Keratinocyte (primary cell): Measurements from ENCODE around the gene ATRAID. TPM values are rescaled to one million over a fixed set of nuclear protein-coding genes. Genes with fewer than 3 reads are reported as not detected.

Source experiments
- DNase-seq: peaks from one replicate; pipeline ENCODE4 v3.0.0-alpha.2; 2011; ENCODE audit warnings: low read depth, missing footprints, low spot score
- FAIRE-seq: peaks from 2 replicates; lab custom pipeline; 2011; peaks lifted over from hg19 to GRCh38; lab: Jason Lieb, UNC
- H2AFZ ChIP-seq: 2 replicates; pipeline ENCODE4 v1.6.0; 2012; ENCODE audit warnings: low read length, control low read depth, inconsistent platforms; ENCODE audit not compliant: control insufficient read depth
- H3K27ac ChIP-seq: 2 replicates; pipeline ENCODE4 v1.5.1; 2011; ENCODE audit warnings: low read length; ENCODE audit not compliant: control insufficient read depth, insufficient read depth
- H3K27me3 ChIP-seq: 3 replicates; pipeline ENCODE4 v1.6.0; 2011; ENCODE audit warnings: low read length; ENCODE audit not compliant: control insufficient read depth, insufficient read depth; ENCODE audit errors: extremely low read depth
- H3K36me3 ChIP-seq, 2 experiments: 2 replicates in 1 of 2; 3 replicates in 1 of 2; pipeline ENCODE4 v1.5.1; 2011; ENCODE audit warnings: low read length in 2 of 2, mild to moderate bottlenecking in 1 of 2; ENCODE audit not compliant: control insufficient read depth in 2 of 2, insufficient read depth in 2 of 2; ENCODE audit errors: extremely low read depth in 1 of 2
- H3K4me1 ChIP-seq: 3 replicates; pipeline ENCODE4 v1.5.1; 2011; ENCODE audit warnings: low read length; ENCODE audit not compliant: control insufficient read depth, insufficient read depth; ENCODE audit errors: extremely low read depth
- H3K4me2 ChIP-seq: 3 replicates; pipeline ENCODE4 v1.6.0; 2011; ENCODE audit warnings: low read depth, low read length; ENCODE audit not compliant: control insufficient read depth, insufficient read depth; ENCODE audit errors: extremely low read depth
- H3K4me3 ChIP-seq, 3 experiments: fragments of 200-600 bp in 1 of 3; sonication (generic) in 1 of 3; 2 replicates in 2 of 3; 3 replicates in 1 of 3; pipeline ENCODE4 v1.5.1; 2011 to 2016; ENCODE audit warnings: low read length in 3 of 3, mild to moderate bottlenecking in 3 of 3, control low read depth in 2 of 3, inconsistent platforms in 1 of 3, low read depth in 1 of 3, mixed read lengths in 1 of 3, mixed run types in 1 of 3, moderate library complexity in 1 of 3; ENCODE audit not compliant: control insufficient read depth in 2 of 3, insufficient read depth in 2 of 3; ENCODE audit errors: extremely low read depth in 1 of 3
- H3K79me2 ChIP-seq: 2 replicates; pipeline ENCODE4 v1.6.0; 2012; ENCODE audit warnings: low read length; ENCODE audit not compliant: control insufficient read depth, insufficient read depth
- H3K9ac ChIP-seq: 3 replicates; pipeline ENCODE4 v1.6.0; 2011; ENCODE audit warnings: low read length; ENCODE audit not compliant: control insufficient read depth, insufficient read depth; ENCODE audit errors: extremely low read depth
- H3K9me1 ChIP-seq: 3 replicates; pipeline ENCODE4 v1.6.0; 2011; ENCODE audit warnings: low read length; ENCODE audit not compliant: control insufficient read depth, insufficient read depth; ENCODE audit errors: extremely low read depth
- H3K9me3 ChIP-seq: 2 replicates; pipeline ENCODE4 v1.5.1; 2012; ENCODE audit warnings: low read depth, low read length; ENCODE audit not compliant: control insufficient read depth
- H4K20me1 ChIP-seq: 3 replicates; pipeline ENCODE4 v1.6.0; 2011; ENCODE audit warnings: low read length; ENCODE audit not compliant: control insufficient read depth, insufficient read depth; ENCODE audit errors: extremely low read depth
- EZH2 ChIP-seq: IDR thresholded peaks from one replicate; pipeline ENCODE4 v1.6.1; 2012; ENCODE audit warnings: inconsistent platforms, mild to moderate bottlenecking, low read length, moderate library complexity
- dilution Hi-C: fragments of 300-500 bp; cut with MboI; formaldehyde crosslinking; loops from one replicate; pipeline ENCODE4 v1.7.0; 2020; ENCODE audit warnings: low sequenced_read_pairs; ENCODE audit not compliant: extremely low pct_ligation_motif_present
- polyA plus RNA-seq, 5 experiments: library from polyadenylated mRNA; depleted of rRNA in 3 of 5; stranded (reverse) in 3 of 5; stranded (forward) in 1 of 5; unstranded in 1 of 5; fragments of >200 nt; gene quantifications; 1 replicate in 1 of 5; 2 replicates in 3 of 5; 3 replicates in 1 of 5; pipeline versions ENCODE4 v1.2.1 to v1.2.3, GENCODE V29; 2011 to 2012; ENCODE audit warnings: missing spikeins in 2 of 5, low read depth in 1 of 5, low replicate concordance in 1 of 5
- TF ChIP-seq, protein P1 (sequence below), 3 experiments: IDR thresholded peaks in 1 of 3; conservative IDR thresholded peaks in 1 of 3; optimal IDR thresholded peaks in 1 of 3; 2 replicates in 2 of 3; 3 replicates in 1 of 3; pipeline versions ENCODE3 to v1.5.1; 2011; ENCODE audit warnings: low read length in 3 of 3, mild to moderate bottlenecking in 3 of 3, moderate library complexity in 2 of 3, control low read depth in 1 of 3, inconsistent platforms in 1 of 3; ENCODE audit not compliant: insufficient read depth in 2 of 3; ENCODE audit errors: extremely low read depth in 1 of 3

Gene ATRAID
- polyA plus RNA-seq, 1 donor (not counting 4 experiments of a cell fraction or from before 2014, with no cell fraction given) = 154 TPM

DNA sequence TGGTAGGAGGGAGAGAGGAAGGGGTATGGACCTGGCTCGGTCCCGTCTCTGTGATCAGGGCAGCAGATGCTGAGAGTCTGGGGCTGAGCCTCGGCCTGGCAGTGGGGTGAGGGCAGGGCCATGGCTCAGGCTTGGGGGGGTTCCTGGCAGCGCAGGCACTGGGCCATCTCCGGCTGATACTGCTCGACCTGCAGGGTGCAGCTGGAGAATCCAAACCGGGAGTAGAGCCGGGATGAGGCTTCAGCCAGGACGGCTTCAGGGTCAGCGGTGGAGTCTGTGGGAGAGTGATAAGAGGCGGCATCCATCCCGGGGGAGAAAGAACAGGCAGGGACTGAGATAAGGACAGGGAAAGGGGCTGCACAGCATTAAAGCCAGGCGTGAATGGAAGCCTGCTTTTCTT lies 43.3 kb downstream of the ATRAID start:
- Histone ChIP-seq H3K36me3 (no peaks in the 10 kb centered on the region), H3K79me2 (no peaks in the 10 kb centered on the region), H2AFZ (no peak overlapping the region), H3K4me1 (peaks cover 2% of the 10 kb centered on the region), H3K4me3 (no peak overlapping the region), H3K9ac (no peak overlapping the region), H3K27me3 (peaks cover 44% of the 10 kb centered on the region), H3K9me3 (no peaks in the 10 kb centered on the region), H4K20me1 (no peaks in the 10 kb centered on the region), H3K27ac (no peak overlapping the region), H3K9me1 (no peaks in the 10 kb centered on the region), H3K4me2 (no peak overlapping the region)
- dilution Hi-C loops = no loop called here
- DNase-seq = no peak
- TF ChIP-seq, protein P1, sequence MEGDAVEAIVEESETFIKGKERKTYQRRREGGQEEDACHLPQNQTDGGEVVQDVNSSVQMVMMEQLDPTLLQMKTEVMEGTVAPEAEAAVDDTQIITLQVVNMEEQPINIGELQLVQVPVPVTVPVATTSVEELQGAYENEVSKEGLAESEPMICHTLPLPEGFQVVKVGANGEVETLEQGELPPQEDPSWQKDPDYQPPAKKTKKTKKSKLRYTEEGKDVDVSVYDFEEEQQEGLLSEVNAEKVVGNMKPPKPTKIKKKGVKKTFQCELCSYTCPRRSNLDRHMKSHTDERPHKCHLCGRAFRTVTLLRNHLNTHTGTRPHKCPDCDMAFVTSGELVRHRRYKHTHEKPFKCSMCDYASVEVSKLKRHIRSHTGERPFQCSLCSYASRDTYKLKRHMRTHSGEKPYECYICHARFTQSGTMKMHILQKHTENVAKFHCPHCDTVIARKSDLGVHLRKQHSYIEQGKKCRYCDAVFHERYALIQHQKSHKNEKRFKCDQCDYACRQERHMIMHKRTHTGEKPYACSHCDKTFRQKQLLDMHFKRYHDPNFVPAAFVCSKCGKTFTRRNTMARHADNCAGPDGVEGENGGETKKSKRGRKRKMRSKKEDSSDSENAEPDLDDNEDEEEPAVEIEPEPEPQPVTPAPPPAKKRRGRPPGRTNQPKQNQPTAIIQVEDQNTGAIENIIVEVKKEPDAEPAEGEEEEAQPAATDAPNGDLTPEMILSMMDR (optimal IDR thresholded peaks at IDR 0.05 in 1 of 3, IDR thresholded peaks at IDR 0.05 in 1 of 3, conservative IDR thresholded peaks at IDR 0.05 in 1 of 3; ENCODE audit: extremely low read depth in 1 of 3, insufficient read depth in 2 of 3, low read length in 3 of 3) = no peak
- no peak for TF ChIP-seq EZH2
- FAIRE-seq = no peak

DNA sequence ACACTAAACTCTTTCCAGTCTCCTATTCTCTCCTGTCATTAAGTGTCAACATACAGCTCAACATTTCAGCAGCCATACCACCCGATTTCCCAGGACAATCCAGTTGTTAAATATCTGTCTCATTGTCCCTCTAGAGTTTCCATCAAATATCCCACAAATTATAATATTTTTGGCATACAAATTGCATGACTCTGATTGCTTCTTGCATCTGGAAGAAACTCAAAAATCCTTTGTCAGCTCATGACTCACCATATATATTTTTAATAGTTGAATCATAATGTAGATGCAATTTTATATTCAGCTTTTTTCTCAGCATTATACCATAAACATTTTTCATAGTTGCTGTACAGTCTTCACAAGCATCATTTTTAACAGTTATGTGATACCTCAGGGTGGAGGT lies 43.8 kb downstream of the ATRAID start:
- Histone ChIP-seq H3K9ac (no peak overlapping the region), H3K9me1 (no peaks in the 10 kb centered on the region), H3K27ac (no peak overlapping the region), H3K79me2 (no peaks in the 10 kb centered on the region), H3K4me2 (no peak overlapping the region), H2AFZ (no peak overlapping the region), H3K4me3 (no peak overlapping the region), H4K20me1 (no peaks in the 10 kb centered on the region), H3K27me3 (peaks cover 45% of the 10 kb centered on the region), H3K9me3 (no peaks in the 10 kb centered on the region), H3K4me1 (peaks cover 2% of the 10 kb centered on the region), H3K36me3 (no peaks in the 10 kb centered on the region)
- DNase-seq (no peak), FAIRE-seq (no peak)
- TF ChIP-seq, protein P1 (optimal IDR thresholded peaks at IDR 0.05 in 1 of 3, IDR thresholded peaks at IDR 0.05 in 1 of 3, conservative IDR thresholded peaks at IDR 0.05 in 1 of 3; ENCODE audit: extremely low read depth in 1 of 3, insufficient read depth in 2 of 3, low read length in 3 of 3) = no peak
- TF ChIP-seq EZH2 = no peak
- dilution Hi-C loops = no loop called here
